Measurements from ENCODE around the gene SVOP.
"Not testable (repeated sequence)": the region's sequence is repeated elsewhere in the genome, so short reads cannot be mapped to it uniquely, and the experiment has no call there.

Gene SVOP

DNA sequence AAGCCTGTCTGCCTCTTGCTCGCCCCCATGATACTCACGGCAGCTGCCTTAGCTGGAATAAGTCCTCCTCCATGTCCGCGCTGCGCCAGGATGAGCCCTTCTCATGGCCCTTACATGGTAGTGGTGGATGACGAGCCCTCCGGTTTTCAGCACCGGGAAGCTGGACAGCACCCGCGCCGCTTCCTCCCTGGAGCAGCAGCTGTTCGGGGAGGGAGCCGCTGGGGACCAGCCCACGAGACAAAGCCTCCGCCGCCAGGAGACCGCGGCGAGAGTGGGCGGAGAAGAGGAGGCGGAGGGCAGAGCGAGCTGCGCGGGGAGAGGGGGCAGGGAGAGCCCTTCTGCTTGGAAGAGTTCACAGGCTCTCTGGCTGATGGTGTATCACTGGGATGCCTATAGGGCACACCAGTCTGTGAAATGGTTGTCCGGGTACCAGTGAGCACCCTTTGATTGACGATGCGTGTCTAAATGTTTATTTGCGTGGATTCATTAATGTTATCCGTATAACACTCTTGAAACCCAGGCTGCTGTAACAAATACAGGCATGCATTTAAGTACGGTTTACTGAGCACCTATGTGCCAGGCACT is at the start of gene SVOP:
Gene SVOP, minus strand, starts transcription at position 273 of the 585 bp plus-strand sequence. Its CDS starts 200 bp downstream, at position 73.
- peak; percentile 23 for DNase-seq

DNA sequence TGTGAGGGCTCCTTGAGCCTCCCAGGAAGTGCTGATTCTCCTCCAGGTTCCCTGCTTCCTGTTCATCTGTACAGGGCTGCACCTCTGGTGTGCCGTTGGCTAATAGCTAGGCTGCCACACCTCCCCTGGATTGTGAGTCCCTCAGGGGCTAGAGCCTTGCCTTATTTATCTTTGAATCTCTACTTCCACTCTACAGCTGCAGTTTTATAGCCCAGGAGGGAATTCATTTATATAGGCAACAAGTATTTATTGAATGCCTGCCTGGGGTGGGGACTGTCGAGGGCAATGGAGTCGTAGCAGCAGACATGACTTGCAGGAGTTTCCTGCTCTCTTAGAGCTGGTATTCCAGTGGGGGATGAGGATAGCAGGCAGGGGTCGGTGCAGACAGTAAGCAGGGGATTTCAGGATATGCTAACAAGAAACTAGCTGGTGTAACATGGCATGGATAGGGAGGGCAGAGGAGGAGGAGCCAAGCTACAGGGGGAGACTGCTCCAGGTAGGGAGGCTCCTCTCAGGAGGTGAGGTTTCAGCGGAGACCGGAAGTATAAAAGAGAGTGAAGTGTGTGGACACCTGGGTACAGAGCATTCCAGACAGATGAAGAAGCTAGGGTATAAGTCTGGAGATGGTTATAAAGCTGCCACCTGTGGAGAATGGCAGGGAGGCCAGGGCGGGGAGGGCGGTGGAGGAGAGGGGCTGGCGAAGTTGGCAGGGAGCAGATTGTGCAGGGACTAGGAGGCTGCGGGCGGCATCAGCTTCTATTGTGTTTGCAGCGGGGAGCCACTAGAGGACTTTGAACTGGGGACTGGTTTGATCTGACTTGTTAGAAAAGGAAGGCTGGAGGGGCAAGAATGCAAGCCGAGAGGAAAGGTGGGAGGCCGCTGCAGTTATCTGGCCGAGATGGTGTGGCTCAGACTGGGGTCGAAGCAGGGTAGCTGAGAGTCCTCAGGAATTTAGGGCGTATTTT is 48.7 kb upstream of the SVOP start:
- DNase-seq: no peak

- no peak for DNase-seq
Measured at GRCh38 chr12:109065853-109066193, 45.0 kb upstream of the SVOP start.

DNA sequence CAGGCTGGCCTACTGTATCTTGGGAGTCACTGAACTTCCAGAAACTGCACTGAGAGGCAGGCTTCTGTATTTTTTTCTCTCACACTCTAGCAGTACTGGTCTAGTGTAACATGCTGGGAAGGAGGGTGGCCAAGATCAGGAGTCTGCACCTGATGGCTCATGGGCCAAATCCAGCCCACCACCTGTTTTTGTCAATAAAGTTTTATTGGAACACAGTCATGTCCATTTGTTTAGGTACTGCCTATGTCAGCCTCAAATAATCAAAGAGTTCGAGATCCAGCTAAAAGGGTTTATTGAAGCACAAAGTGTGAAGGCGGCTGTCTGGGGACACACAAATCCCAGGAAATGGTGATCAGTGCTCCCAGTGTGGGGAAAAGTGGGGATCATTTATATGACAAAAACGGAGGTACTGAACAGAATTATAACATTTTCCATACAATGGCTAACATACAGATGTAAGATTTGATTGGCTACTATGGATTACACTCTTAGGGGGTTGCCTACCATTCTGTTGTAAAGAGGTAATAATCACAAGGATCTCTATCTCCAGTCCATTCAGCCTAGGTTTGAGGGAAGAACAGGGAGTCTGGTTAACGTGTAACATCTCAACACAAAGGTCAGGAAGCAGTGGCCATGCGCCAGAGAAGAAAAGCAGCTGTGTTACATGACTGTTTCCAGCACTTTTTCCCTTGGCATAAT is 44.4 kb upstream of the SVOP start:
- DNase-seq: no peak

DNA sequence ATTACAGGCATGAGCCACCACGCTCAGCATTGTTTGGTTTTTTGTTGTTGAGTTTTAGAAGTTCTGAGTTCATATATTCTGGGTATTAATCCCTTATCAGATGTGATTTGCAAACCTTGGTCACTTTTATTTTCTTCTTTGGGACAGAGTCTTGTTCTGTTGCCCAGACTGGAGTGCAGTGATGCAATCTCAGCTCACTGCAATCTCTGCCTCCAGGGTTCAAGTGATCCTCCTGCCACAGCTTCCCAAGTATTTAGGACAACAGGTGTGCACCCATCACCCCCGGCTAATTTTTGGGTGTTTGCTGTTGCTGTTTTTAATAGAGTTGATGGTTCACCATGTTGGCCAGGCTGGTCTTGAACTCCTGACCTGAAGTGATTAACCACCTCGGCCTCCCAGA is 43.3 kb upstream of the SVOP start:
- no peak for DNase-seq

DNA sequence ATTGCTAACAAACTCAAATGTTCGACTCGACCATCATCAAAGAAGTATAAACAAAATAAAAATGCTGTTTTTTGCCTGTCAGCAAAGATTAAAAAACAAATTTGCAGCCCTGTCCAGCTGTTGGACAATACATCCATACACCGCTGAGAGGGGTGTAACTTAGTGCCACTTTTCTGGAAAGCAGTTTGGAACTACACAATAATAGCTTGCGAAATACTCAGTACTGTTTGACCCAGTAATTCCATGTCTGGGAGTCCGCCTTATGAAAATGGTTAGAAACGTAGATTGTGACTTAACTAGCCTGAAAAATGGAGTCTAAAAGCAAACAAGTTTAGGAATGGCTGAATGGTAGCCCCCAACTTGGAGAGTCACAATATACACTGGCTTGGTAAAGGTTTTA is 37.9 kb upstream of the SVOP start:
- DNase-seq: no peak

DNA sequence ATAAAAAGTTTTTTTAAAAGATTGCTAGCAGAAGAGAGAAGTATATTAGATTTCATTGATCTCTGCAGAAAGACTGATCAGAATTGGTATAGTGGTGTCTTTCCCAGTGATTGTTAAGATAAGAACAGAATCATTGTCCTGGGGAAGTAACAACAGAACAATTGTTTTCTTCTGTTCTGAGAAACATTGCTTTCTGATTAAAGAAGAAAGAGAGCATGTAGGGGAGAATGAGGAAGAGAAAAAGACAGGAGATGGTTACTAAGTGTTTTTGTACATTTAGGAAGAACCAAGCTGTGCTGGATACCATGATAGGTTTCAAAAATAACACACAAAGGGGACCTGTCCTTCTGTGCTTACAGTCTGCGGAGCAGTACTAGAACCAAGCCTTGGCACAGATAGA is 36.5 kb upstream of the SVOP start:
- no peak for DNase-seq

GRCh38 chr12:109056891-109057290 is 36.0 kb upstream of the SVOP start:
- no peak for DNase-seq

GRCh38 chr12:109054520-109054919 is 33.7 kb upstream of the SVOP start:
- no peak for DNase-seq

DNA sequence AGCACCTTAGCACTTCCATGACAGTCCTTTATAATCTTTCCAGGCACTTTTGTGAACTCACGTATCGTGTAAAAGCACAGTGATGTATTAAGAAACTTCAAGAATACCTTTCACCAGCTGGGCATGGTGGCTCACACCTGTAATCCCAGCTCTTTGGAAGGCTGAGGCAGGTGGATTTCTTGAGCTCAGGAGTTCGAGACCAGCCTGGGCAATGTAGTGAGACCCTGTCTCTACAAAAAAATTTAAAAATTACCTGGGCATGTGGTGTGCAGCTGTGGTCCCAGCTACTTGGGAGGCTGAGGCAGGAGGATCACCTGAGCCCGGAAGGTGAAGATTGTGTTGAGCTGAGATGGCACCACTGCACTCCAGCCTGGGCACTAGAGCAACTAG is 33.3 kb upstream of the SVOP start:
- peak; percentile 3 for DNase-seq

DNA sequence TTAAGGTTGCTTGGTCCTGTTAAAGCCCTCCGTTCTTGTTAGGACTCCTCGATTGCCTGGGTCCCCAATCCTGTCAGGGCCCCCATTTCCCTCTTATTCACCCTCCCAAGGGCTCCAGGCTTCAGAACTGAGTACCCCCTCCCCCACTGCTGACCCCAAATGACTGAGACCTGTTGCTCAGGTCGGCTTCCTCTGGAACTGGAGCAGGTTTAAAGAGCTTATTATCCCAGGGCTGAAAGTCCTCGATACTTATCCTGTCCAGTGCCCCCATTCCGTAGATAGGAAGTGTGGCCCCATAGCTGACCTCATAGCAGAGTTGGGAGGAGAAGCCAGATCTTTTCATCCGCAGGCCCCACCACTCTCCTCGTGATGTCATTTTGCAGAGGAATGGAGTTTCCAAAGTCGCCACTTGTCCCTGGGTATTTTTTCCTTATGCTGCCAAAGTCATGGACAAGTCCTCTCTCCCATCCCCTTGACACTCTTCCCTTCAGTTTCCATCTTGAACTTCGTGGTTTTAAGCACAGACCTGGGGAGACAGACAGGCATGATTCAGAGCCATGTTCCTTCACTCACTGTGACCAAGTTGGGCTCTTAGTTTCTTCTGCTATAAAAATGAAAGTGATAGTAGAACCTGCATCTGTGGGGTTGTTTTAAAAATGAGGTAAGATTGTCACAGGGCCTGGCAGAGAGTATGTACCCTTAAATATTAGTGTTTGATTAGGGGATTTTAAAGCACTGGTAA is 32.7 kb upstream of the SVOP start:
- DNase-seq: peak; percentile 36

DNA sequence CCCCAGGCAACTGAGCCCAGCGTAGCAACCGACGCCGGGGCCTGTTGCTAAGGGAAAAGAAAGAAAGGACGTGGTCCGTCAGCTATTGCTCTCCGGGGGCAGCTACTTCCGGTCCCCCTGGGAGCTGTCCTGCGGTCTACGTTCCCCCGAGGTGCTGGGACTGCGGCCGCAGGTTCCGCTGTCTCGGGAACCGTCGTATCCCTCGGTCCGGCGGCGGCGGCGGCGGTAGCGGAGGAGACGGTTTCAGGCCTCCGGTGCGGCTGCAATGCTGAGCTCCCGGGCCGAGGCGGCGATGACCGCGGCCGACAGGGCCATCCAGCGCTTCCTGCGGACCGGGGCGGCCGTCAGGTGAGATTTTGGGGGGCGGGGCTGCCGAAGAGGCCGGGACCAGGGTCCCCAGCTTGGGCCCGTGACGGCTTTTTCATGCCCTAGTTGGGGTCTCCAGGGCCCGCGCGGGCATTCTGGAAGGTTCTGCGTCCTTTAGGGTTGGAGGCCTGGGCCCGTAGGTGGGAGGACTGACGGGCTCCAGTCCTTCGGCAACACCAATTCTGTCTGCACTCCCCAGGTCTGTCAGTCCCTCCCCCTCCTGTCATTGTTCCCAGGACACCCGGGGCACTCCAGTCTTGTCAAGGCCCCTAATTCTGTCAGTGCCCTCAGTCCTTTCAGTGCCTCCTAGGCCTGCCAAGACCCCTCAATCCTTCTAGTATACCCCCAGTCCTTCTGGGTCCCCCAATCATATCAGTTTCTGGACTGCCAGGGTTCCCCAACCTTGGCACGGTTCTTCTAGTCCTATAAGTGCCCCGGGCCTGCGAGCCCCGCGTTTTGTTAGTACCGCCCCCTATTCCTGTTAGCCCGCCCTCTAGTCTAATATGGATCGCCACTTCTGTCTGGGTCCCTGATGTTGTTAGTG is 31.8 kb upstream of the SVOP start, which contains the start of gene USP30:
Gene USP30, plus strand, starts transcription at position 163 of the 910 bp plus-strand sequence. Its CDS starts 103 bp downstream, at position 266.
- peak; percentile 87 for DNase-seq

GRCh38 chr12:109052097-109052413 is 31.2 kb upstream of the SVOP start:
- no peak for DNase-seq

DNA sequence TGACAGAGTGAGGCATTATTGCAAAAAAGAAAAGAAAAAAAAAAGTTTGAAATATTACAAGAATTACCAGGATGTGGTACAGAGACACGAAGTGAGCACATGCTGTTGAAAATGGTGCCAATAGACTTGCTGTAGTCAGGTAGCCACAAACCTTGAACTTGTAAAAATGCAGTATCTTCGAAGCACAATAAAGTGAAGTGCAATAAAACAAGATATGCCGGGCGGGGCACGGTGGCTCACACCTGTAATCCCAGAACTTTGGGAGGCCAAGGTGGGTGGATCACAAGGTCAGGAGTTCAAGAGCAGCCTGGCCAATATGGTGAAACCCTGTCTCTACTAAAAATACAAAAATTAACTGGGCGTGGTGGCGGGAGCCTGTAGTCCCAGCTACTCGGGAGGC is 28.9 kb upstream of the SVOP start:
- DNase-seq: not testable (repeated sequence)

DNA sequence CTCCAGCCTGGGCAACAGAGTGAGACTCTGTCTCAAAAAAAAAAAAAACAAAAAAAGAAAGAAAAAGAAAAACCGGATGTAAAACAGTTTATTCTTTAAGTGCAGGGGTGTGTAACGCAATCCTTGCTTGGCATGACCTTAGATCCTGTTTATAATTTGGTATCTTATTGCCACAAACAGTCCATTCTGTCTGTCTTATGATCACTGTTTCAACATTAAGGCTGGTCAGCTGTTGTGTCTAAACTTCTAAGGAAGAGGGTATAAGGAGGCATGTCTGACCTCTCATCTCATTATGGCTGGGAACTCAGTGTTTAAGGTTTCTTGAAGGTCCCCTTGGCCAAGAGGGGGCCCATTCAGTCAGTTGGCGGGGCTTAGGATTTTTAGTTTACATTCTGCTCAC is 27.8 kb upstream of the SVOP start:
- not testable (repeated sequence) for DNase-seq

- DNase-seq: no peak
Measured at GRCh38 chr12:109047081-109047805, 26.4 kb upstream of the SVOP start.

GRCh38 chr12:109044241-109044640 is 23.4 kb upstream of the SVOP start:
- DNase-seq: no peak

DNA sequence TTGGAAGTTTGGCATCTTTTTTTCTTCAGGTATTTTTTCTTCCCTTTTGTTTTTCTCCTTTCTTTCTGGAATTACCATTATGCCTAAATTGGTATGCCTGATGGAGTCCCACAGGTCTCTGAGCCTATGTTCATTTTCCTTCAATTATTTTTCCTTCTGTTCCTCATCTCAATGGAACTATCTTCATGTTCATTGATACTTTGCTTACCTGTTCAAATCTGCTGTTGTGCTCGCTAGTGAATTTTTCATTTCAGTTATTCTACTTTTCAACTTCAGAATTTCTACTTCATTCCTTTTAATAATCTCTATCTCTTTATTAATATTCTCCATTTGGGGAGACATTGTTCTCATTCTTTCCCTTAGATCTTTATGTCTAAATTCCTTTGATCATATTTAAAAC is 16.1 kb upstream of the SVOP start:
- no peak for DNase-seq

DNA sequence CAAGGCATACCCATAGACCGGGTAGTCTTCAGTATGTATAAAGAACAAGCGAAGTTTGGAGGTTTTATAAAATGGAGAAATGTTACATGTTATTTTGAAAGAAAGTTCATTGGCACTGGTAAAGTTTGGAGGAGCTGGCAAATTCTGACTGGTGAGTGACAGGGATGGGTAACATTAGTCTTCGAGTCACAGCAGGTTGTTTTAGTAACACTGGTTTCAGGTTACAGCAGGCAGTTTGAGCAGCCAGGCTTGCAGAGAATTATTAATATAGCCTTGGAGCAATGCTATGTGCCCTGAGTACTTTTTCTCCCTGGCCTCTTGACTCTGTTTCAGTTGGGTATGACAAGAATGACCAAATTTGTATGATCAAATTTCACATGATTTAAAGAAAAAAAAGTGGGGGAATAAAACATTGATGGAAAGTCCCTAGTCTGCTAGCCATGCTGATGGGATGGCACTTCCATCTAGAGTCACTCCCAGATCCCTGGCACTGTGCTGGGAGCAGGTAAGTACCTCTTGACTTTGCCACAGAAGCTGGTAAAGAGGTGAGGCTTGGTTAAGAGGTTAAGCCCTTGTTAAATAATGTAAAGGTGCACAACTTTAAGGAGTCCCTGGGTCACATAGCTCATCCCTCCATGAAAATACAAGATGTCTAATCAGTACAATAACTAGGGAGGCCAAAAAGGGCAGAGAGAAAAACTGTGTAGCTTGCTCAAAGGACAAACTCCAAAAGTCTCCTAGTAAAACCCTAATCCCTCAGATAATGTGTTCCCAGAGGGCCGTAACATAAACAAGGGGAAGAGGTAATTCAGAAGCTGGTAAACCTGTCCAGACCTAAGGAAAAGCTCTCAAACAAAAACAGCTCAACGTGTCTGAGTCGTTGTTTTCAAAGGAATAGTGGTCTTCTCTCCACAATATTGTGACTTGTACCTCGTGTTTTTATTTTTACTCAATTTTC is 12.7 kb upstream of the SVOP start:
- no peak for DNase-seq

- DNase-seq: no peak
Measured at GRCh38 chr12:109029411-109029810, 8.5 kb upstream of the SVOP start.
